Testis (tissue), 2 donors: ENCODE data around the gene DCP1B.

Experiments
- CTCF ChIP-seq, 3 experiments: fragments of 450-650 bp in 2 of 3; fragments of 200-600 bp in 1 of 3; sonication (generic) in 1 of 3; IDR thresholded peaks; one replicate each; pipeline ENCODE4 v1.5.1; 2016 to 2019; ENCODE audit warnings: antibody characterized with exemption in 3 of 3, mild to moderate bottlenecking in 2 of 3, moderate library complexity in 1 of 3
- POLR2A ChIP-seq: fragments of 450-650 bp; IDR thresholded peaks from one replicate; pipeline ENCODE4 v1.6.1; 2017; ENCODE audit warnings: antibody characterized with exemption, mild to moderate bottlenecking, moderate library complexity

- no peak for TF ChIP-seq CTCF (IDR thresholded peaks at IDR 0.05)
- no peak for TF ChIP-seq POLR2A
Measured at GRCh38 chr12:1970331-1970900, 33.8 kb downstream of the DCP1B start.
